GM18519 (cell line): ENCODE data around the gene ANKRD13B.

Experiments used
- ATAC-seq: cut with Tn5 transposase; IDR thresholded peaks from one replicate; pipeline ENCODE4 v1.9.1; 2021; ENCODE audit warnings: mild to moderate bottlenecking, moderate library complexity; ENCODE audit not compliant: unreplicated experiment, low FRiP score

The ANKRD13B gene

DNA sequence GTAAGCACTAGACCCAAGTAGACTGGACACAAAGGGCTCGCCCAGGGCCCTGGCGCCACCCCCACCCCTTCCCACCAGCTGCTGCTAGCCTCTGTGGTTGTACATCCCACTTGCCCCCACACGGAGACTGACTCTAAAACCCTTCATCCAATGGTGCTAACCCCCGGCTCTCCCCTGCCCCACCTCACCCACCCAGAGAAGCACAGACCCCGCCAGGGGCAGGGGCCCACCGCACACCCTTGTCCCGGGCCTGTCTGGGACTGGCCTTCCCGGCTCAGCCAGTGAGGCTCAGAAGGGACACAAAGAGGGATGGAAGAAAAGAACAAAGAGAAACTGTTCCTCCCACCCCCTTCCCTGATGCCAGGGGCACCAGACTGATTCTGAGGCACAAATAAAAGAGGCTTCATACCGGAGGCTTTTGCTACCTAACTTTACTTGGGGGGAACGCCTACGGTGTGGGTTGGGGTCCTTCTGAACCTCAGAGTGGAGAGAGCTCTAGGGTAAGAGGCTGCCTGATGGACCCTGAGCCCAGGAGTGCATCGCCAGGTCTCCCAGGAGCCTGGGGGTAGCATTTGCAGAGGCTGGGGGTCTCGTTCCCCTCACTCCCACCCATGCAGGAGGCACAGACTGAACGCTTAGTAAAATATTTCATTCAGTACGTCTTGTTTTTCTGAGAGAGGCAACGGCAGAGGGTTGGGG is 21.6 kb downstream of the ANKRD13B start:
- ATAC-seq: no peak

DNA sequence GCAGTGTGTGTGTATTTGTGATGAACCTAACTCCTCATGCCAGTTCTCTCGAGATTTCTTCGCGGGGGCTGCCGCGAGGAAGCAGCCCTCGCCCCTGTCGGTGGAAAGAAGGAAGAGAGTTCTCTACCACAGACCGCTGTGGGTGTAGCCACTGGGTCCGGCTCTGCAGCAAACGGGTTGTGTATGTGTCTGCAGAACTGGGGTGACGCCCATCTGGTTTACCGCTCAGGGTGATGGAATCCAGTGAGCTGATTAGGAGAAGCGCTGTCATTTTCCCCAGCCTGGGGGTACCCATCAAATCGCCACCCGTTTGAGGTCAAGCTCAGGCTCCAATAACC is 22.1 kb downstream of the ANKRD13B start:
- no peak for ATAC-seq

GRCh38 chr17:29615492-29616299 is 22.8 kb downstream of the ANKRD13B start:
- no peak for ATAC-seq

- no peak for ATAC-seq
Observed at GRCh38 chr17:29616300-29617048, 23.5 kb downstream of the ANKRD13B start.

DNA sequence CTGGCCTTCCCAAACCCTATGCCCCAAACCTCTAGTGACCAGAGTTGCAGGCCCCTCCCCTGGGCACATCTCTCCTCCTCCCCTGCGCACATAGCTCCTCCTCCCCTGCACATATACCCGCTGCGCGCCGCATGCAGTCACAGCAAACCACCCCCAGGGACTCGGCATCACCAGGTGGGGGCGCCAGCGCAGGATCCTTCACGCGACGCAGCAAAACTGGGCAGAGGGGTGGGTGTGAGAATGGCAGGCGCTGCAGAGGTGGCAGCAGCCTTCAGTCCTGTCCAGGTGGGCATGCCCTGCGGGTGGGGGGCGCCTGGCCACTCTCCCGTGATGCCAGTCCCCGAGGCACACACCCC is 24.2 kb downstream of the ANKRD13B start:
- no peak for ATAC-seq

- ATAC-seq: no peak
Observed at GRCh38 chr17:29617481-29618271, 24.7 kb downstream of the ANKRD13B start.

DNA sequence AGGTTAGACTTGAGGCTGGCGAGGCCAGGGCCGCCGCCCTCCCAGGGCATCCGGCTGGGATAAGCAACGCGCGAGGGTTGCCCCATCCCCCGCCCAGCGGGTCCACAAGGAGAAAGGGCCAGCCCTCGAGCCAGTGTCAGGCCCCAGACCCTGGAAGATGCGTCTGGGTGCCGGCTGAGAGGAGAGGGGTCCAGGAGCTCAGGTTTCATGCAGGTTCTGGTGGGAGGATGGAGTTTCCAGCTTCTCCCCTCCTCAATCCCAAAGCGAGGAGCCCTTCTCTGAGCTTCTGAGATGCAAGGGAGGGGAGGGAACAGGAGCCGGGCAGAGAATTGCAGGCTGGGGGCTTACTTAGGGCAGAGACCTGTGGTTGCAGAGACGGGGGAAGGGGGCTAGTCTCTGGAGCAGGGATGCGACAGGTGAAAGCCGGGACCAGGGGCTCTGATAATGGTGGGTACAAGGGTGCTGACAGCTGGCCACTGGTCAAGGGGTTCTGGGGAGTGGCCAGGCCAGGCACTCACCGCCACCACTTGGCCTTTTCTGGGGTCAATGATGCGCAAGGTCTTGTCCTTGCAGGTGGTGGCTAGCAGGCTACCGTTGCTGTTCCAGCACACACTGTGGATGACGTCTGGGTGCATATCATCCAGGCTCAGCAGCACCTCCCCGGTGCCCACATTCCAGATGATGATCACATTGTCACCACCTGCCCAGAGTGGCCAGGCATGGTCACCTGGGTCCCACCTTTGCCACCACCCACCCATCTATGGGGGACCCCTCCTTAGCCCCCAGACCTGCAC is 25.5 kb downstream of the ANKRD13B start:
- no peak for ATAC-seq

- ATAC-seq: no peak
Observed at GRCh38 chr17:29619251-29619650, 26.3 kb downstream of the ANKRD13B start.

DNA sequence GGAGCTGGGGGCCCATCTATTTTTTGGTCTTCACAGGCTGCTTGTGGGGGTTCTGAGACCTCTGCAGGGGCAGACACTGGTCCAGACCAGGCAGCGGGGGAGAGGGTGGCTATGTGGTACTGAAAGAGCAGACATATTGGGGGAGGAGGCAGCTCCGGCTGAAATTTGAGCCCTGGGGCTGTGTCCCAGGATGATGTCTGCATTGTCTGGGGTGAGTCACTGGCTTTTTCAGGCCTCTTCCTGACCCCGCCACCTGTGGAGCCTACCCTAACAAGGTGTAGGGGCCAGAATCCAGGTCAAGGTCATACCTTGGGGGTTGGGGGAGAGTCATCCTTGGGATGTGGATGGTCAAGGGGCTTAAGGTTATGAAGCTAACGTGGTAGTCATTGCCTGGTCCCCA is 27.3 kb downstream of the ANKRD13B start:
- no peak for ATAC-seq

GRCh38 chr17:29620779-29621500 is 28.0 kb downstream of the ANKRD13B start:
- no peak for ATAC-seq

DNA sequence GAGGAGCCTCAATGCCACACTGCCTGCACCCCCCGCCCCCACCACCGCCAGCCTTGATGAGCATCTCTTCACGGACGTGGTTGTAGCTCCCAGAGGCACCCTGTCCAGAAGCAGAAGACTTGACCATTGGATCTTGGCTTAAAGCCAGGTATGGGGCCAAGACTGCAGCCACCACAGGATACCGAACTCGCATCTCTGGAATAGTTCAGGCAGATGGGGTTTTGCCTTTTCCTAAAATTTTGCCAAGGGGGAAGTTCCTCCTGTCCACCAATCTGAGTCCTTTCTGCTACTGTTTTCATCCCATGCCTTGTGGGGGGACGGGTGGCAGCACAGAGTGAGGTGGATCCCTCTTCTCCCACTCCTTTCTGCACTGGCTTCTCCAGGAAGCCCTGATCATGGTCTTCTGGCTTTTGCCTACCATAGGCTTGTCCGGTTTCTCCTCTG is 28.8 kb downstream of the ANKRD13B start:
- ATAC-seq: no peak

GRCh38 chr17:29622337-29623282 is 29.7 kb downstream of the ANKRD13B start, which contains the start of gene CORO6:
Gene CORO6 (minus strand): TSS chr17:29622912. CDS start chr17:29621421, 1,491 bp downstream.
- no peak for ATAC-seq

DNA sequence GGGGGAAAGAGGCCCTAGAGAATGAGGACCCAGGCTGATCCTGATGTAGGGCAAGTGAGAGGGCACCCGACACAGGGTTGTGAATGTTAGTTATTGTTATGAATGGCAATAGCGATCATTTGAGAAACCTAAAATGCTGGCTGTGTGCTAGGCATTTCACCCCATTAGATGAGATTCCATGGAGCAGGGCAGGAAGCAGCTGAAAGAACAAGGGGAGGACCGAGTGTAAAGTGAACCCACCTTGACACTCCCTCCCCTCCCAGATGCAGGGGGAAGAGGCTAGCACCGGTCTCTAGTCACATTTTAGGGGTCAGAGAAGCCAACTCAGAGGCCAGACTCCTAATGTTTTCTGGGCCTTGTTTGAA is 30.3 kb downstream of the ANKRD13B start:
- ATAC-seq: no peak

DNA sequence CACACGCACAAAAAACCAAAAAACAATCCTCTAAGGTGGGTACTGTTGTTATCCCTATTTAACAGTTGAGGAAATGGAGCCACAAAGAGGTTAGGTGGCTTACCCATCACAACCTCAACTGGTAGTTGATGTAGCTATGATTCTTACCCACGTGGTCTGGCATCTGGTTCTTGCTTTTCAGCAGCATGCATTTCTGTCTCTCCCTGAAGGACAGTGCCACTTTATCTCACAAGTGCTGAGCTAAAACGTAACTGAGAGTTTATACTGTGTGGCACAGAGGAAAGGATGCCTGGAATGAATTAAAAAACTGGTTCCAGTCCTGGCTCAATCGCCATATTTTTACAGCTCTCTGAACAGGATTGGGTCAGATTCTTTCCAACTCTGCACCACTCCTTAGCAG is 31.7 kb downstream of the ANKRD13B start:
- ATAC-seq: no peak

DNA sequence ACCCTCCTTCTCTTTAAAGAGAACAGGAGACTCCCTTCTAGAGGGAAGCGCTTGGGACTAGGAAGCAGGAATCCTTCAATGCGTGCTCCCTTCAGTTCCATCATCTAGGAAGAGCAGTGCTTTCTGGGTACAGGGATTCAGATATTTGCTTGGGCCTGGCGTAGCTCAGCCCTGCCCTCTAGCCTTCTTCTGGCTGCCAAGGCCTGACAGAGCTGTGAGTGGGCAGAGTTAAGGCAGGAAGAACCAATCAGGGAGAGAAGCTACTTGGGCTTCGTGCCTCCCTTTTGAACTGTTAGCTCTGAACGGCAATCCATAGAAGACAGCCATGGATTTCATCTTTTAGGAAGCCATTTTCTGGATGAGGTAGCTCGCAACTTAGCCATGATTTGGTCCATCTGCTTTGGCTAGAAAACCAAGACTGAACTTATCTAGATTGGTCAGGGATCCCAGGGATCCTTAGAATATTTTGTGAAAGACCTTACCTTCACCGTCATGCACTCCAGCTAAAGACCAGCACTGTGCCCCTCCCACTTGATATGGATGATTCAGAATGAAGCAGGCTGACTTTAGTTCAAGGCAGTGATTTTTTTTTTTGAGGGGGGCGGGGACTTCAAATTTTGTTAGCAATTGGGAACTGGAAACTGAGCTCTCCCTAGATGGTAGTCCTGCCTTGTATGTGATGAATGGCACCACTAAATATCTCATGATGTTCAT is 32.3 kb downstream of the ANKRD13B start:
- ATAC-seq: no peak

DNA sequence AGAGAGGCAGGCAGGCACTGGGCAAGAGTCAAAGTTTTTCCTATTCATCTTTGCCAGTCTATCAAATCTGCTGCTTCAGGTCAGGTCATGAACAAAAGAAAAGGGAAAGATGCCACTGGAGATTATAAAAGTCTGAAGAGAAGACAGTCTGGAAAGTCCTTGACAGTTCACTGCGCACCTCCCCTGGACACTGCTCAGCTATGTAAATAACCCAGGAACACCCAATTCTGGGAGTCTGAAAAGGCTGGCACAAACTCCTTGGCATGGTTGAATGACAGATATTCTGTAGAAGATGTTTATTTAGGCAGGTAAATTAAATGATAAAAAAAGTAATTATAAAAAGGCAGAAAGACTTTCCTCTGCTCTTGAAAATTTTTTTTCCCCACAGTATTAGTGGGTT is 35.0 kb downstream of the ANKRD13B start:
- no peak for ATAC-seq

DNA sequence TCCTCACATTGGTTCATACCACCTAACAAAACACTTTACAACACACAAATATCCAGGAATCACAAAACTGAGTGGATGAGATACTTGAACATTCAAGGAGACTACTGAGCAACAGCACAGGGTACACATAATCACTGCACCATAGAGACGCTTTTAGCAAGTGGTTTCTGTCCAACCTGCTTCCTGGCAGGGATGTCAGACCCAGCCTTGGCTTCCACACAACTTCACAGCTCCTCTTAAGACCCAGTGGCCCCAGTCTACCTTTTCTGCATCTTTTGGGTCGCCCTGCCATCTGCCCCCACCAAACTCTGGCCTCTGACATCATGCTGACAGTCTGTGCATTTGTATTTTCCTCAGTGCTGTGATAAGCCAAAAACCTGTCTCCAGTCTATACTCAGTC is 35.7 kb downstream of the ANKRD13B start:
- ATAC-seq: no peak
